Liver (tissue), 3 donors: Measurements from ENCODE around the gene HNRNPC.

ENCODE experiments used
- EGR1 ChIP-seq, 2 donors: IDR thresholded peaks; 2 replicates each; pipeline ENCODE4 v1.6.1; 2016 to 2018; ENCODE audit warnings: antibody characterized with exemption in 2 of 2, low read depth in 2 of 2
- FOXA1 ChIP-seq: IDR thresholded peaks from 2 replicates; pipeline ENCODE4 v1.6.1; 2016; ENCODE audit warnings: antibody characterized with exemption
- GABPA ChIP-seq, 2 donors: IDR thresholded peaks in 1 of 2; conservative IDR thresholded peaks in 1 of 2; 2 replicates each; pipeline ENCODE4 v1.6.1; 2016; ENCODE audit warnings: antibody characterized with exemption in 2 of 2, mild to moderate bottlenecking in 1 of 2, moderate library complexity in 1 of 2
- HNF4G ChIP-seq: IDR thresholded peaks from 2 replicates; pipeline ENCODE4 v1.6.1; 2016; ENCODE audit warnings: antibody characterized with exemption
- JUND ChIP-seq, 2 donors: IDR thresholded peaks; 2 replicates each; pipeline ENCODE4 v1.6.1; 2016; ENCODE audit warnings: antibody characterized with exemption in 2 of 2
- RXRA ChIP-seq, 2 donors: IDR thresholded peaks; 2 replicates each; pipeline ENCODE4 v1.6.1; 2017 to 2018; ENCODE audit warnings: antibody characterized with exemption in 2 of 2, mild to moderate bottlenecking in 1 of 2
- SP1 ChIP-seq: IDR thresholded peaks from 2 replicates; pipeline ENCODE4 v1.6.1; 2018; ENCODE audit warnings: antibody characterized with exemption, mild to moderate bottlenecking
- TAF1 ChIP-seq: conservative IDR thresholded peaks from 2 replicates; pipeline ENCODE4 v1.6.1; 2016; ENCODE audit warnings: antibody characterized with exemption, mild to moderate bottlenecking
- YY1 ChIP-seq: IDR thresholded peaks from 2 replicates; pipeline ENCODE4 v1.6.1; 2016; ENCODE audit warnings: antibody characterized with exemption, mild to moderate bottlenecking
- TF ChIP-seq, protein P1 (sequence below): IDR thresholded peaks from 2 replicates; pipeline ENCODE4 v1.6.1; 2016; ENCODE audit warnings: antibody characterized with exemption, mild to moderate bottlenecking
- TF ChIP-seq, protein P2 (sequence below): fragments of 150-350 bp; IDR thresholded peaks from 2 replicates; pipeline ENCODE4 v1.5.1; 2017; ENCODE audit warnings: improper control_type of control experiment, low read depth, low read length; ENCODE audit not compliant: missing input control
- donor health status: healthy.
- donor health status: healthy.

DNA sequence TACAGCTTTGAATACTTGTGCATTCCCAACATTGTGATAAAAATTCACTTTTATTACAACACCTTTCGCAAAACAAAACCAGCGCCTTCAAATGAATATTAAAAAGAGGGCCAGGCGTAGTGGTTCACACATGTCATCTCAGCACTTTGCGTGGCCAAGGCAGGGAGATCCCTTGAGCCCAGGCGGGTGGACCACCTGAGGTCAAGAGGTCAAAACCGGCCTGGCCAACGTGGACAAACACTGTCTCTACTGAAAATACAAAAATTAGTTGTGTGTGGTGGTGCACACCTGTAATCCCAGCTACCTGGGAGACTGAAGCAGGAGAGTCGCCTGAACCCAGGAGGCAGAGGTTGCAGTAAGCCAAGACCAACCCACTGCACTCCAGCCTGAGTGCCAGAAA, 42.8 kb downstream of the HNRNPC start:
- TF ChIP-seq, protein P1, sequence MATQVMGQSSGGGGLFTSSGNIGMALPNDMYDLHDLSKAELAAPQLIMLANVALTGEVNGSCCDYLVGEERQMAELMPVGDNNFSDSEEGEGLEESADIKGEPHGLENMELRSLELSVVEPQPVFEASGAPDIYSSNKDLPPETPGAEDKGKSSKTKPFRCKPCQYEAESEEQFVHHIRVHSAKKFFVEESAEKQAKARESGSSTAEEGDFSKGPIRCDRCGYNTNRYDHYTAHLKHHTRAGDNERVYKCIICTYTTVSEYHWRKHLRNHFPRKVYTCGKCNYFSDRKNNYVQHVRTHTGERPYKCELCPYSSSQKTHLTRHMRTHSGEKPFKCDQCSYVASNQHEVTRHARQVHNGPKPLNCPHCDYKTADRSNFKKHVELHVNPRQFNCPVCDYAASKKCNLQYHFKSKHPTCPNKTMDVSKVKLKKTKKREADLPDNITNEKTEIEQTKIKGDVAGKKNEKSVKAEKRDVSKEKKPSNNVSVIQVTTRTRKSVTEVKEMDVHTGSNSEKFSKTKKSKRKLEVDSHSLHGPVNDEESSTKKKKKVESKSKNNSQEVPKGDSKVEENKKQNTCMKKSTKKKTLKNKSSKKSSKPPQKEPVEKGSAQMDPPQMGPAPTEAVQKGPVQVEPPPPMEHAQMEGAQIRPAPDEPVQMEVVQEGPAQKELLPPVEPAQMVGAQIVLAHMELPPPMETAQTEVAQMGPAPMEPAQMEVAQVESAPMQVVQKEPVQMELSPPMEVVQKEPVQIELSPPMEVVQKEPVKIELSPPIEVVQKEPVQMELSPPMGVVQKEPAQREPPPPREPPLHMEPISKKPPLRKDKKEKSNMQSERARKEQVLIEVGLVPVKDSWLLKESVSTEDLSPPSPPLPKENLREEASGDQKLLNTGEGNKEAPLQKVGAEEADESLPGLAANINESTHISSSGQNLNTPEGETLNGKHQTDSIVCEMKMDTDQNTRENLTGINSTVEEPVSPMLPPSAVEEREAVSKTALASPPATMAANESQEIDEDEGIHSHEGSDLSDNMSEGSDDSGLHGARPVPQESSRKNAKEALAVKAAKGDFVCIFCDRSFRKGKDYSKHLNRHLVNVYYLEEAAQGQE: no peak
- TF ChIP-seq EGR1 (IDR thresholded peaks at IDR 0.05; ENCODE audit: low read depth in 2 of 2) (no peak), JUND (IDR thresholded peaks at IDR 0.05) (no peak), YY1 (no peak), TAF1 (no peak), SP1 (no peak), FOXA1 (no peak), GABPA (IDR thresholded peaks at IDR 0.05 in 1 of 2, conservative IDR thresholded peaks at IDR 0.05 in 1 of 2) (no peak), HNF4G (no peak), RXRA (IDR thresholded peaks at IDR 0.05) (no peak)
- TF ChIP-seq, protein P2, sequence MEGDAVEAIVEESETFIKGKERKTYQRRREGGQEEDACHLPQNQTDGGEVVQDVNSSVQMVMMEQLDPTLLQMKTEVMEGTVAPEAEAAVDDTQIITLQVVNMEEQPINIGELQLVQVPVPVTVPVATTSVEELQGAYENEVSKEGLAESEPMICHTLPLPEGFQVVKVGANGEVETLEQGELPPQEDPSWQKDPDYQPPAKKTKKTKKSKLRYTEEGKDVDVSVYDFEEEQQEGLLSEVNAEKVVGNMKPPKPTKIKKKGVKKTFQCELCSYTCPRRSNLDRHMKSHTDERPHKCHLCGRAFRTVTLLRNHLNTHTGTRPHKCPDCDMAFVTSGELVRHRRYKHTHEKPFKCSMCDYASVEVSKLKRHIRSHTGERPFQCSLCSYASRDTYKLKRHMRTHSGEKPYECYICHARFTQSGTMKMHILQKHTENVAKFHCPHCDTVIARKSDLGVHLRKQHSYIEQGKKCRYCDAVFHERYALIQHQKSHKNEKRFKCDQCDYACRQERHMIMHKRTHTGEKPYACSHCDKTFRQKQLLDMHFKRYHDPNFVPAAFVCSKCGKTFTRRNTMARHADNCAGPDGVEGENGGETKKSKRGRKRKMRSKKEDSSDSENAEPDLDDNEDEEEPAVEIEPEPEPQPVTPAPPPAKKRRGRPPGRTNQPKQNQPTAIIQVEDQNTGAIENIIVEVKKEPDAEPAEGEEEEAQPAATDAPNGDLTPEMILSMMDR: no peak
